Mesothelial cell of epicardium (in vitro differentiated cells): ENCODE data around the gene PHAX. TPM values are rescaled to one million over a fixed set of nuclear protein-coding genes. Genes with fewer than 3 reads are reported as not detected.
"Not testable (repeated sequence)": the region's sequence is repeated elsewhere in the genome, so short reads cannot be mapped to it uniquely, and the experiment has no call there.

ENCODE experiments used
- DNase-seq, 2 experiments: peaks; one replicate each; pipeline ENCODE4 v3.0.0; 2021; ENCODE audit warnings: low spot score in 2 of 2; ENCODE audit not compliant: unreplicated experiment in 2 of 2
- H3K27ac Mint-ChIP-seq: 2 replicates; pipeline ENCODE4 v1.8.0; 2021; ENCODE audit warnings: mixed read lengths
- H3K27me3 Mint-ChIP-seq: 2 replicates; pipeline ENCODE4 v1.8.0; 2021; ENCODE audit warnings: low read depth, mixed read lengths
- H3K36me3 Mint-ChIP-seq: 2 replicates; pipeline ENCODE4 v1.8.0; 2021; ENCODE audit warnings: mixed read lengths
- H3K4me1 Mint-ChIP-seq: 2 replicates; pipeline ENCODE4 v1.8.0; 2021; ENCODE audit warnings: mixed read lengths
- H3K4me3 Mint-ChIP-seq: 2 replicates; pipeline ENCODE4 v1.8.0; 2021; ENCODE audit warnings: mild to moderate bottlenecking, moderate library complexity, mixed read lengths
- H3K9me3 Mint-ChIP-seq: 2 replicates; pipeline ENCODE4 v1.8.0; 2021; ENCODE audit warnings: mixed read lengths
- total RNA-seq: library from RNA; stranded (reverse); gene quantifications from 3 replicates; pipeline ENCODE4 v1.2.1, GENCODE V29; 2021
- TF ChIP-seq, protein P1 (sequence below): fragments of 200-600 bp; sonication (generic); IDR thresholded peaks from one replicate; pipeline ENCODE4 v1.5.0; 2021; ENCODE audit warnings: antibody characterized with exemption; ENCODE audit not compliant: unreplicated experiment

PHAX gene
- total RNA-seq, 1 donor from 2014 or later = 36.8 TPM

DNA sequence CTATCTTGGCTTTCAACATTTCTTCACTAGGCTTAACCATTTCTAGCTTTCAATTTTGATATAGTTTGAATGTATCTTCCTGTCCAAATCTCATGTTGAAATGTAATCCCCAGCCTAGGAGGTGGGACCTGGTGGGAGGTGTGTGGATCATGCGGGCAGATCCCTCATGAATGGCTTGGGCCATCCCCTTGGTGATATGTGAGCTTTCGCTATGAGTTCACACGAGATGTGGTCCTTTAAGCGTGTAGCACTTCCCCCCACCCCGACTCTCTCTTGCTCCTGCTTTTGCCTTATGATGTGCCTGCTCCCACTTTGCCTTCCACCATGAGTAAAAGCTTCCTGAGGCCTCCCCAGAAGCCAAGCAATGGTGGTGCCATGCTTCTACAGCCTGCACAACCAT is 40.6 kb downstream of the PHAX start:
- H3K27ac Mint-ChIP-seq = no peak overlapping the region
- TF ChIP-seq, protein P1, sequence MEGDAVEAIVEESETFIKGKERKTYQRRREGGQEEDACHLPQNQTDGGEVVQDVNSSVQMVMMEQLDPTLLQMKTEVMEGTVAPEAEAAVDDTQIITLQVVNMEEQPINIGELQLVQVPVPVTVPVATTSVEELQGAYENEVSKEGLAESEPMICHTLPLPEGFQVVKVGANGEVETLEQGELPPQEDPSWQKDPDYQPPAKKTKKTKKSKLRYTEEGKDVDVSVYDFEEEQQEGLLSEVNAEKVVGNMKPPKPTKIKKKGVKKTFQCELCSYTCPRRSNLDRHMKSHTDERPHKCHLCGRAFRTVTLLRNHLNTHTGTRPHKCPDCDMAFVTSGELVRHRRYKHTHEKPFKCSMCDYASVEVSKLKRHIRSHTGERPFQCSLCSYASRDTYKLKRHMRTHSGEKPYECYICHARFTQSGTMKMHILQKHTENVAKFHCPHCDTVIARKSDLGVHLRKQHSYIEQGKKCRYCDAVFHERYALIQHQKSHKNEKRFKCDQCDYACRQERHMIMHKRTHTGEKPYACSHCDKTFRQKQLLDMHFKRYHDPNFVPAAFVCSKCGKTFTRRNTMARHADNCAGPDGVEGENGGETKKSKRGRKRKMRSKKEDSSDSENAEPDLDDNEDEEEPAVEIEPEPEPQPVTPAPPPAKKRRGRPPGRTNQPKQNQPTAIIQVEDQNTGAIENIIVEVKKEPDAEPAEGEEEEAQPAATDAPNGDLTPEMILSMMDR = no peak
- no peak overlapping the region for H3K4me3 Mint-ChIP-seq
- H3K27me3 Mint-ChIP-seq = no peaks in the 10 kb centered on the region
- H3K4me1 Mint-ChIP-seq = peaks cover 2% of the 10 kb centered on the region
- DNase-seq = no peak
- H3K36me3 Mint-ChIP-seq = peaks cover 6% of the 10 kb centered on the region
- H3K9me3 Mint-ChIP-seq = peaks cover 7% of the 10 kb centered on the region

DNA sequence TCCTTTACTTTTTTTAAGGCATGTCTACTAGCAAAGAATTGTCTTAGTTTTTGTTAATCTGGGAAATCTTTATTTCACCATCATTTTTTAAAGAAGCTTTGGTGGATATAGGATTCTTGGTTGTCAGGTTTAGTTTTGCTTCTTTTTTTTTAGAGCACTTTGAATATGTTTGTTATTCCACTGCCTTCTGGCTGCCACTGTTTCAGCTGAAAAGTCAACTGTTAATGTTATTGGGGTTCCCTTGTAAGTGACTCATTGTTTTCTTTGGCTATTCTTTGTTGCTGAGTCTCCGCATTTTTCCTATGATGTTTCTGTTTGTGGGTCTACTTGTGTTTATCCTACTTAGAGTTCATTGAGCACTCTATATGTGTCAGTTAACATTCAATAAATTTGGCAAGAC is 44.4 kb downstream of the PHAX start:
- H3K4me3 Mint-ChIP-seq = no peak overlapping the region
- H3K9me3 Mint-ChIP-seq = peaks cover 7% of the 10 kb centered on the region
- TF ChIP-seq, protein P1 = no peak
- H3K4me1 Mint-ChIP-seq = peaks cover 2% of the 10 kb centered on the region
- H3K27ac Mint-ChIP-seq = no peak overlapping the region
- H3K27me3 Mint-ChIP-seq = no peaks in the 10 kb centered on the region
- no peak for DNase-seq
- peaks cover 6% of the 10 kb centered on the region for H3K36me3 Mint-ChIP-seq

DNA sequence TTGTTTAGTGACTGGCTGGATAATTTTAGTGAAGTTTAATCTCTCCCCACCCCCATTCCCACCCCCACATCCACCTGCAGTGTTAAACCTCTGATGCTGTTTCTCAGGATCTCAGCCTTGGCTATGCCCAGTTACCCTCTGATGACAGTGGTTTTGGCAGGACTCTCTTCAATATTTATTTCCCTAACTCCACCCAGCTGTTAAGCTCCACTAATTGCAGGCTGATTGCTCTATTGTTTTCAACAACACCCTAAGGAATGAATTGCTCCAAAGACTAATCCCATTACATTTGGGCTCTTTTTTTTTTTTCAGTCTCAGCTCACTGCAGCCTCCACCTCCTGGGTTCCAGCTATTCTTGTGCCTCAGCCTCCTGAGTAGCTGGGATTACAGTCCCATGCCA is 46.3 kb downstream of the PHAX start:
- H3K27ac Mint-ChIP-seq = no peak overlapping the region
- TF ChIP-seq, protein P1 = no peak
- H3K9me3 Mint-ChIP-seq = peaks cover 7% of the 10 kb centered on the region

DNA sequence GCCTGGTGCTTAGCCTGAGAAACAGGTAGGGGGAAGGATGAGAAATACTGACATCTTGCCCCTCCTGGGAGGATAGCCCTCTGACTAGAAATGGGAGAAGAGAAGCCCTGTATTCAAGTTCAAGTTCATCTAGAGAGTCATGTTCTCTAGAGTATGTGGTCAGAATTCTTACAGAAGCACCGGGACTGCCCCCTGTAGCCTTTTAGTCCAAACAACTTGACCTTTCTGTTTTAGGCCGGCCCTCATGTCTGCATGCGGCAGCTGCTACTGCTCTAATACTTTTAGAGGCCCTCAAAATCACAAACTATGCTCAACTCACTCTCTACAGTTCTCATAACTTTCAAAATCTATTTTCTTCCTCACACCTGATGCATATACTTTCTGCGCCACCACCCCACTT is 47.7 kb downstream of the PHAX start:
- H3K4me1 Mint-ChIP-seq = no peaks in the 10 kb centered on the region
- peaks cover 7% of the 10 kb centered on the region for H3K9me3 Mint-ChIP-seq
- TF ChIP-seq, protein P1 = no peak
- peaks cover 6% of the 10 kb centered on the region for H3K36me3 Mint-ChIP-seq
- no peaks in the 10 kb centered on the region for H3K27me3 Mint-ChIP-seq
- no peak overlapping the region for H3K4me3 Mint-ChIP-seq
- DNase-seq = no peak
- H3K27ac Mint-ChIP-seq = no peak overlapping the region

More for the DNA sequence above, 46.3 kb downstream of the PHAX start:
- Mint-ChIP-seq H3K36me3 (peaks cover 6% of the 10 kb centered on the region), H3K4me1 (no peaks in the 10 kb centered on the region), H3K4me3 (no peak overlapping the region), H3K27me3 (no peaks in the 10 kb centered on the region)
- DNase-seq = no peak

DNA sequence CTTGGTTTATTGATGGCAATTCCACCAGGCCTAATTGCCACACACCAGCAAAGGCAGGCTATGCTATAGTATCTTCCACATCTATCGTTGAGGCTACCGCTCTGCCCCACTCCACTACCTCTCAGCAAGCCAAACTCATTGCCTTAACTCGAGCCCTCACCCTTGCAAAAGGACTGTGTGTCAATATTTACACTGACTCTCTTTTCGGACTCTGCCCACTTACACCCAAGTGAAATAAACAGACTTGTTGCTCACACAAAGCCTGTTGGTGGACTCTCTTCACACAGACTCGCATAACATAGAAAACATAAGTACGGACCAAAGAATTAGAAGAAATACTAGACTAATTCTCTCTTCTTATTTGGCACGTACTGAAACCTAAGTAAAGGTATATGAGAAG is 48.3 kb downstream of the PHAX start:
- not testable (repeated sequence) for H3K36me3 Mint-ChIP-seq, DNase-seq, H3K27me3 Mint-ChIP-seq, H3K9me3 Mint-ChIP-seq, H3K27ac Mint-ChIP-seq, H3K4me3 Mint-ChIP-seq, H3K4me1 Mint-ChIP-seq

DNA sequence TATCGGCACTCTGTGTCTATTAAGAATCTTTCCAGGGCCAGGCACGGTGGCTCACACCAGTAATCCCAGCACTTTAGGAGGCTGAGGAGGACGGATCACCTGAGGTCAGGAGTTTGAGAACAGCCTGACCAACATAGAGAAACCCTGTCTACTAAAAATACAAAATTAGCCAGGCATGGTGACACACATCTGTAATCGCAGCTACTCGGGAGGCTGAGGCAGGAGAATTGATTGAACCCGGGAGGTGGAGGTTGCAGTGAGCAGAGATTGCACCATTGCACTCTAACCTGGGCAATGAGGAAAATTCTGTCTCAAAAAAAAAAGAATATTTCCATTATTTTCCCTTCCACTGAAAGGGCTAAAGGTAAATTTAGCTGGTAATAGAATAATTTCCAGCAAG is 49.0 kb downstream of the PHAX start:
- H3K36me3 Mint-ChIP-seq, DNase-seq, H3K27ac Mint-ChIP-seq, H3K4me3 Mint-ChIP-seq, H3K9me3 Mint-ChIP-seq, H3K27me3 Mint-ChIP-seq, H3K4me1 Mint-ChIP-seq: not testable (repeated sequence)

DNA sequence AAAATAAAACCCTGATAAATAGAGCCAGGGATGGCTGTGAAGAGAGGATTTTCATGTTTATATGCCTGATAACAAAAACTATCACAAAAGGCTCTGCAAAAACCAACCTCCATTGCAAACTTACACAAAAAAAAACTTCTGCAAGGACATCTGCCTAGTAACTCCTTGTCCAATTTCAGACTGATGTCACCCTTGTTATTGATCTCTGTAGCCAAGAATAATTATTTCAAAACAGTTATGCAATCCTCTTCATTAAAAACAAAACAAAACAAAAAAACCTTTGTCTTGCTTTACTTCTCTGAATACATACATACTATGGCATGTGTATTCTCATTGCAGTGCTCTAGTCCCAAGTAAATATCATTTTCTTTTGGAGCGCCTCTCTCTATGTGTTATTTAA is 49.7 kb downstream of the PHAX start:
- Mint-ChIP-seq H3K4me1 (no peaks in the 10 kb centered on the region), H3K27ac (no peak overlapping the region), H3K4me3 (no peak overlapping the region), H3K36me3 (peaks cover 2% of the 10 kb centered on the region), H3K9me3 (peaks cover 2% of the 10 kb centered on the region), H3K27me3 (no peaks in the 10 kb centered on the region)
- no peak for DNase-seq
- TF ChIP-seq, protein P1 = no peak
